ENCODE data around the gene SFMBT2. TPM values are rescaled to one million over a fixed set of nuclear protein-coding genes. Genes with fewer than 3 reads are reported as not detected.

The SFMBT2 gene
- total RNA-seq, 1 experiment from 2014 or later = 0.05 TPM

DNA sequence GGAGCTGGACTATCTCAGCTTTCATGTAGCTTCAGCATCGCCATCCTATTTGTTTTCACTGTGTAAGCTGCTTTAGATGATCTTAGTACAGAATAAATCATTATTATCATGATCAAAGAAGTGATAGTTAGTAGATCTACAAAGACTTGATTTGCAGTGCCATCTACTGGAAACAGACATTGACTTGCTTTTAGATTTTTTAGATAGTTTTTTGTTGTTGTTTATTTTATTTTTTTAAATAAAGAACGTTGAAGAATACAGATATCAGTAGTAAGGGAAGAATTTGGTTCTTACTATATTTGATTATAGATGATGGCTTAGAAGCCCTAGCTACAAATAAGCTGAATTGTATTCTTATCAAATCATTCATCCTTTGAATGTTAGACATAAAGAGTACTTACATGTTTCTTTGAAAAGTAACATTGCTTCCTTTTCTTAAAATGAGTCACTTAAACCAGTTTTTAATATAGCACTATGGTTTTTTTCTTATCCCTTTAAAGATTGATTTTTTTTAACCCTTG lies 6.3 kb upstream of the SFMBT2 start:
- no peaks in the 10 kb centered on the region for H3K36me3 ChIP-seq
- H3K4me1 ChIP-seq (replicated peaks) = no peaks in the 10 kb centered on the region
- no peak overlapping the region for H3K27ac ChIP-seq
- H3K27me3 ChIP-seq (replicated peaks) = peaks cover 35% of the 10 kb centered on the region
- H3K9me3 ChIP-seq (replicated peaks) = 0 out of 2 replicates have a peak, but pooled peaks cover 2% of the 10 kb centered on the region
- no peak for DNase-seq (ENCODE audit: low read depth in 1 of 2, low spot score in 2 of 2)
- no peak overlapping the region for H3K4me3 ChIP-seq

DNA sequence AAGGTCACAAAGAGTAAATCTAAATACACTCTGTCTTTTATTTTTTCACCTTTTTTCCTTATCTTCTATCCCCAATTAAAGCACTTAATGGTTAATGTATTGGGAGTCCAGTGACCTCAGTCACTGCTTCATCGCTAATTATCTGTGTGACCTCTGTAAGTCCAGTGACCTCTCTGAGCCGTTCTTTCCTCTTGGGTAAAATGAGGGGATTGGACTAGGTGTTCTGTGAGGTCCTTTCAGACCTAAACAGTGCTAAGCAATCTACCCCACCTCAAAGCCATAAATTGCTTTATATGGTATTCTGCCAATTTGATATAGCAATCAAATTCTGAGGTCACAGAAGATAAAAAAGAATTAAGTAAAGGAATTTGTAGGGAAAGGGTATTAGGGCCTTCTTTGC lies 3.9 kb upstream of the SFMBT2 start:
- Histone ChIP-seq H3K27me3 (replicated peaks) (peaks cover 57% of the 10 kb centered on the region), H3K36me3 (no peaks in the 10 kb centered on the region), H3K9me3 (replicated peaks) (0 out of 2 replicates have a peak, but pooled peaks cover 2% of the 10 kb centered on the region), H3K4me3 (no peak overlapping the region), H3K27ac (no peak overlapping the region), H3K4me1 (replicated peaks) (peaks cover 8% of the 10 kb centered on the region)
- no peak for DNase-seq (ENCODE audit: low read depth in 1 of 2, low spot score in 2 of 2)

DNA sequence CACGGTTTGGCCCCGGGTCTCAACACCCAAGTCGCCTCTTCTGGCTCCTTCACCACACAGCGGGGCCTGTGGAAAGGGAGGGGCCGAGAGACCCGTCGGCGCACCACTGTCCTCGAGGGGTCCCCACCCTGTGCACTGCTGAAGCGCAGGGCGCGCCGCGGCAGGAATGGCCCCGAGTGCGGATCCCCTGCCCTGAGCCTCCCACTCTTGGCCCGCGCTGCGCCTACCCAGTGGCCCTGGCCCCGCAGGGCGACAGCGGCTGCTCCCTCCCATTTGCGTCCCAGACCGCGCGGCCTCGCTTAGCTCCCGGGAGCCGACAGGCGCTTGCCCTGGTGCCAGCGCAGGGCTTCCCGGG lies 2.1 kb upstream of the SFMBT2 start:
- peaks cover 4% of the 10 kb centered on the region; the same call in 1 of the 2 replicates for H3K9me3 ChIP-seq (replicated peaks)
- DNase-seq (ENCODE audit: low read depth in 1 of 2, low spot score in 2 of 2) = no peak
- no peak overlapping the region for H3K4me3 ChIP-seq
- no peaks in the 10 kb centered on the region for H3K36me3 ChIP-seq
- H3K27ac ChIP-seq = no peak overlapping the region
- H3K4me1 ChIP-seq (replicated peaks) = peaks cover 18% of the 10 kb centered on the region
- H3K27me3 ChIP-seq (replicated peaks) = peaks cover 76% of the 10 kb centered on the region

DNA sequence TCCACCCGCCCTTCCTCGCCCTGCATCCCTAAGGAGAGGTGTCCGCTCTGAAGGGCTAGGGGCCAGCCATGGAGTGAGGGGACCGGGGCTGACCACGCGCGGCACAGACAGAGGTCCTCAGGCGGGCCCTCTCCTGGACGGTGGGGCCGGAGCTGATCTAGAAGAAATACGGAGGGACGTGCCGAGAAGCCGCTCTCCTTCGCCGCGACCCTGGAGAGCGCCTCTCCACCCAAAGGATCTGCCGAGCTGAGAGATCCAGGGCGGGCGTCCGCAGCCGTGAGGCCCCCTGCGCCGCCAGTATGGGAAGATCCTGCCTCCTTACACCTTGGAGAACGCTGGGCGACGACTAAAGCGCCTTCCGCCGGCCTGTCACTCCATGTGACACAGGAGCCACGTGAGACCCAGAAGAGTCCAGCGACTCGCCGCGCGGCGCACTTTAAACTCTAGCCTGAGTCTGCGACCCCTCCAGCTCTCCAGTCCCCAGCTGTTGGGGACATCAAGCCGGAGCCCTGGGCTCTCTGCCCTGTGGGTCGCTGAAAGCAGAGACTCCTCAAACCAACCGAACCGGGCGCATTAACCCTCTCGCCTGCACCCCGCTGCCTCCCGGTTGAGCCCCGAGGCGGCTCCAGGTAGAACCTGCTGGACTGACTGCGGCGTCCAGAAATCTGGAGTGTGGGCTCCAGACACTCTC lies 1.5 kb upstream of the SFMBT2 start:
- no peak overlapping the region for H3K4me3 ChIP-seq
- no peak for DNase-seq (ENCODE audit: low read depth in 1 of 2, low spot score in 2 of 2)
- H3K27me3 ChIP-seq (replicated peaks) = peaks cover 76% of the 10 kb centered on the region
- no peaks in the 10 kb centered on the region for H3K36me3 ChIP-seq
- no peak overlapping the region for H3K27ac ChIP-seq
- H3K9me3 ChIP-seq (replicated peaks) = peaks cover 8% of the 10 kb centered on the region; the same call in 1 of the 2 replicates
- peaks cover 18% of the 10 kb centered on the region for H3K4me1 ChIP-seq (replicated peaks)

DNA sequence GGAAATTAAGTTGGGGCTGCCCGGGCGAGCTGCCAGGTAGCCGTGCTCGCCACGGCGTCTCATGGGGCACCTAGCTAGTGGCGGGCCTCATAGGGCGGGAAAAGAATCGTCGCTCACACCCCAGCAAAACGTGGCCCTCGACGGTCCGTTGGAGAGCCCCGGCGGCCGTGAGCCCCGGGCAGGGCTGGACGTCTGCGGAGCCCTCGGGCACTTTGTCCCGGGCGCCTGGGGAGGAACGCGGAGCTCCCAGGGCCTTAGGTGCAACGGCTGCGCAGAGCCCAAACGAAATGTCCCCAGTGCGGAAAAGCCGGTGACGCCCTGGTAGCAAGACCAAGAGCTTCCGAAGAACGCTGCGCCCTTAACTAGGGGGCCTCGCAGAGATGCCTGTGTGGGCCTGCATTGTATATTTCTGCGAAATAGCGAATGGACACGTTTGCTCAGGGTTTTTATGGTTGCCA lies 866 bp upstream of the SFMBT2 start:
- Histone ChIP-seq H3K27me3 (replicated peaks) (peaks cover 76% of the 10 kb centered on the region), H3K4me1 (replicated peaks) (peaks cover 18% of the 10 kb centered on the region), H3K27ac (no peak overlapping the region), H3K9me3 (replicated peaks) (peaks cover 8% of the 10 kb centered on the region; the same call in 1 of the 2 replicates), H3K4me3 (no peak overlapping the region), H3K36me3 (no peaks in the 10 kb centered on the region)
- no peak for DNase-seq (ENCODE audit: low read depth in 1 of 2, low spot score in 2 of 2)

DNA sequence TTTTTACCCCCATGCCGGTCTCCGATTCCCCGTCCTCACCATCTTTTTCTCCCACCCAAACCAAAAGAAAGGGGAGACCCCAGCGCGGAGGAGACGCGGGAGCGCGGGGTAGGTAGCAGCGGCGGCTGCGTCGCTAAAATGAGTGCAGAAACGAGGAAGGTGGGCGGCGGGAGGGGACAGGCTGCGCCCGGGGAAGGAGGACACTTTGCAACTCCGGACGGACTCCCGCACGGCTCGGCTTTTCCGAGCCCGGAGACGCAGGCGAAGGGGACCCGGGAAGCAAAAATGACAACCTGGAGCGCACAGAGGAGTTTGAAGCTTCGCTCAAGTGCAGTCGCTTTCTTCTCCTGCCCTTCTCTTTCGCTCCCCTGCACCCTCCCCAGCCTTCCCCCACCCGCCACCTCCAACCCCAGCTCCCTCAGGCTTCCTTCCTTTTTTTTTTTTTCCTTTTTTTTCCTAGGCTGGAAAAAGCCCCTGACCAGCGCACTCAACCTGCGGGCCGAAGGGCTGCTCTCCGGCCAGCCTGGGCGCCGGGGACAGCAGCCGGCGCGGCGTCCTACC lies 453 bp downstream of the SFMBT2 start:
- Histone ChIP-seq H3K27me3 (replicated peaks) (peaks cover 70% of the 10 kb centered on the region), H3K36me3 (no peaks in the 10 kb centered on the region)
- DNase-seq (ENCODE audit: low read depth in 1 of 2, low spot score in 2 of 2) = no peak

DNA sequence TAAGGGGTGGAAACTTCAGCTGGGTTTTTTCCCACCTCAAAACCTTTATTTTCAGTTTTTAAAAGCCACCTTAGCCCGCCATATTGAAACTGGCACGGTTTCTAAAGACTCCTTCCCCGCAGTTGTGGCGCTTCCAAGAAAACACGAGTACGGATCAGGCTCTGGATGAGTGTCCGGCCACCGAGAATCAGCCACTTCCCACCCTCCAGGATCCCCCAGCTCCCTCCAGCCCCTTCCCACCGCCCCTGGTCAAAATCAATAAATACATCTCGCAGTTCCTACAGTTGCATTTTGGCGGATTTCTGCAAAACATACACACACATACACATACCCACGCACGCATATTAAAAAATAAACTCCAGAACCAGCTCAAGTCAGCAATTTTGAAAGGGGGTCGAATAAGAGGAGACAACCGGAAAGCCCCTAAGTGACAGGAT lies 1.1 kb downstream of the SFMBT2 start:
- Histone ChIP-seq H3K27me3 (replicated peaks) (peaks cover 66% of the 10 kb centered on the region), H3K4me1 (replicated peaks) (peaks cover 18% of the 10 kb centered on the region), H3K4me3 (no peak overlapping the region), H3K9me3 (replicated peaks) (peaks cover 8% of the 10 kb centered on the region; the same call in 1 of the 2 replicates), H3K27ac (no peak overlapping the region), H3K36me3 (no peaks in the 10 kb centered on the region)
- DNase-seq (ENCODE audit: low read depth in 1 of 2, low spot score in 2 of 2) = no peak

More for the DNA sequence above, 453 bp downstream of the SFMBT2 start:
- H3K9me3 ChIP-seq (replicated peaks) = peaks cover 8% of the 10 kb centered on the region; the same call in 1 of the 2 replicates
- peak overlapping the region; percentile 35 for H3K4me3 ChIP-seq
- peaks cover 18% of the 10 kb centered on the region for H3K4me1 ChIP-seq (replicated peaks)
- no peak overlapping the region for H3K27ac ChIP-seq

DNA sequence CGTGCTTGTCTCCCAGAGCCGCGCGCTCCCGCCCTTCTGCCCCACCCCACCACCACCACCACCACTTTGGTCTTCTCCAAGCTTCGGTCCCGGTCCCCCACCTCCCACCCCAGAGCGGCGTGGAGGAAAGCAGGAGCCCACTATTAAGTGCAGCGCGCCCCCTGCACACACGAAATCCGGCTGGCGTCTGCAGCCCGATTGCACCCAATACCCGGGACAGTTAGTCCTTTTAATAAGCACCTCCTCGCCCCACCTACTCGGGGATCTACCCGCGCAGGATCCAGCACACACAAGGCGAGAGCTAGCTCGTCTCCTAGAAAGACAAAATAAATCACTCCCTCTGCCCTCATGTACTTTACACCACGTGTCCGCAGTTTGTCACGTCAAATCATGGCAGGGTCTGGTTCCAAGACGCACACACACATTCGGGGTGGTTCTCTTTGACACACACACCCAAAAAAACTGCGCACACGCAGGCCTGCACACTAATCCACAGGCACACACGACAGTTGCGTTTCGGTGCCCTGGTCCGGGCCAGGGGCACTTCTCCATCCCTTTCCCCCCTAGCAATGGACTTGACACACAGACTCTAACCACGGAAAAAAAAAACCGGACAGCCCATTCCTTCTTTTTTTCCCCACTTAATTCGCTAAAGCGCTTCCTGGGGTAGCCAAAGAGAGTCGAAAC lies 1.6 kb downstream of the SFMBT2 start:
- Histone ChIP-seq H3K36me3 (no peaks in the 10 kb centered on the region), H3K27ac (no peak overlapping the region), H3K27me3 (replicated peaks) (peaks cover 62% of the 10 kb centered on the region), H3K4me3 (no peak overlapping the region), H3K4me1 (replicated peaks) (peaks cover 18% of the 10 kb centered on the region), H3K9me3 (replicated peaks) (peaks cover 8% of the 10 kb centered on the region; the same call in 1 of the 2 replicates)
- DNase-seq (ENCODE audit: low read depth in 1 of 2, low spot score in 2 of 2) = no peak

DNA sequence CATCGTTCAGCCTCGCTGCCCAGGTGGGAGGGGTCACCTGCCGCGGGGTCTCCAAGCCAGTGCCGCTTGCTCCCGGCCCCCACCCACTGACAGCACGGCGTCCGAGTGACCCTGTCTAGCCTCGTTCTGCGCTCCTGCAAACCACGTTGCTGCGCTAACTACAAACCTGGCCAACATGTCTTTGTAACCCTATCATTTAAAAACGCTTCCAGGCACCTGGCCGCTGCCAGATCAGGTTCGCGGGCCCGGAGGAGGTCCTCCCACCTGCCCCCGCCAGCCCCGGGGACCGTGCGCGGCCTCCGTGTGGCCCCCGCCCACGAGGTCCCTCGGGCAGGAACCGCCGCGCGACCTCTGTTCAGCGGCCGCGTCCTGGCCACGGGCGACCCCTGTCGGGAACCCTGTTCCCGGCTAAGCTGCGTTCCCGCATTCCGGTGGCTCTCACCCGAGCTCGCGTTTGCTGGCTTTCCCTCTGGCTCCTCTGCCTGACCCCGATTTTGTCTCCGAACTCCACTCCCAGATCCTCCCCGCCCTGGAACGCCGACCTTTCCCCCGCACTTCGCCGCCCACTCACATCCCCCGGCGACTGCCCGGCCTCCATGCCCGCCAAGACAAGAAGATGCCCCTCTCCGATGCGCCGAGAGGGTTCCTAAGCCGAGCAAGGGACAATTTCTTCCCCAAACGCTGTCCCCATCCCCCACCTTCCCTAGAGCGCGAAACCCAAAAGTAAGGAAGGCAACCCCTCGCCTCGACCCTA lies 2.4 kb downstream of the SFMBT2 start:
- H3K9me3 ChIP-seq (replicated peaks) = peaks cover 8% of the 10 kb centered on the region; the same call in 1 of the 2 replicates
- H3K27me3 ChIP-seq (replicated peaks) = peaks cover 58% of the 10 kb centered on the region
- no peak overlapping the region for H3K27ac ChIP-seq
- H3K36me3 ChIP-seq = no peaks in the 10 kb centered on the region
- no peak for DNase-seq (ENCODE audit: low read depth in 1 of 2, low spot score in 2 of 2)
- no peak overlapping the region for H3K4me3 ChIP-seq
- peaks cover 18% of the 10 kb centered on the region for H3K4me1 ChIP-seq (replicated peaks)

DNA sequence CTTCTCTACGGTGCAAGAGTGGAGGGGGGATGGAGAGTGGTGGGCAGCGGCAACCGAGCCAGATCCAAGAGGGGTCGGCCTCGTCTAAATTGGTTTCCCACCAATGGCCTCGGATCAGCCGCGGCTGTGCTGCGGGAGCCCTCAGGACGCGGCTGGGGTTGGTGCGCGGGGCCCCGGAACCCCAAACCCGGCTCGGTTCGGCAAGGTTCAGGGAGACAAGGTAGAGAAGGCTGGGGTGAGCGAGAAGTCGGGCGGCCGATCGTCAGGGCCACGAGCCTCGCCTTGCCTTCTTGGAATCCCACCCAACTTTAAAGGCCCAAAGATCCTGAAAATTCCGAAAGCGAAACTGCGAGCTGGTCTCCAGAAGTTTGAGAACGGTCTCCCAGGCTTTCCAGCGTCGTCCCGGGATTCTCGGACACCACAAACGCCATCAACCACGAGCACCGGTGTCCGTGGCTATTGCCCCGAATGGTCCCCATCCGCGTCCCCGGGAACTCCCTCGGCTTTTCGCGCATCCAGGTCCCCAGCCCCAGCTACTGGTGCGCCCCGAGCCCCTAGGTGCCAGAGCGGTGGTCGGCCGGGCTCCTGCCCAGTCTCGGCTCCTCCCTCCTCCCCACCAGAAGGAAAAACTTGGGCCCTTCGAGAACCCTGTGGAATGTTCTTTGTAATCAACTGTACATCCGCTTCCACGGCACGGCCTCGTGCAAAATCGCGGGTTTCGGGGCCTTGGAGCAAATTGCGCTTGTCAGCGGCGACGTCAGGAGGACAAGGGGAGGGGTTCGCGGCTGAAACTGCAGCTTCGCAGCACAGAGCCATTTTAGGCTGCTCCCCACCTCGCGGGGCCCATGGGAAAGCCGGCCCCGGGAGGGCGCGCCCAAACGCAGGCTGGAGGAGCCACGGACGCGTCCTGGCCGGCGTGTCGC lies 3.2 kb downstream of the SFMBT2 start:
- peaks cover 18% of the 10 kb centered on the region for H3K4me1 ChIP-seq (replicated peaks)
- H3K27me3 ChIP-seq (replicated peaks) = peaks cover 52% of the 10 kb centered on the region
- H3K9me3 ChIP-seq (replicated peaks) = peaks cover 7% of the 10 kb centered on the region; the same call in 1 of the 2 replicates
- no peaks in the 10 kb centered on the region for H3K36me3 ChIP-seq
- no peak overlapping the region for H3K27ac ChIP-seq
- DNase-seq (ENCODE audit: low read depth in 1 of 2, low spot score in 2 of 2) = no peak
- no peak overlapping the region for H3K4me3 ChIP-seq

DNA sequence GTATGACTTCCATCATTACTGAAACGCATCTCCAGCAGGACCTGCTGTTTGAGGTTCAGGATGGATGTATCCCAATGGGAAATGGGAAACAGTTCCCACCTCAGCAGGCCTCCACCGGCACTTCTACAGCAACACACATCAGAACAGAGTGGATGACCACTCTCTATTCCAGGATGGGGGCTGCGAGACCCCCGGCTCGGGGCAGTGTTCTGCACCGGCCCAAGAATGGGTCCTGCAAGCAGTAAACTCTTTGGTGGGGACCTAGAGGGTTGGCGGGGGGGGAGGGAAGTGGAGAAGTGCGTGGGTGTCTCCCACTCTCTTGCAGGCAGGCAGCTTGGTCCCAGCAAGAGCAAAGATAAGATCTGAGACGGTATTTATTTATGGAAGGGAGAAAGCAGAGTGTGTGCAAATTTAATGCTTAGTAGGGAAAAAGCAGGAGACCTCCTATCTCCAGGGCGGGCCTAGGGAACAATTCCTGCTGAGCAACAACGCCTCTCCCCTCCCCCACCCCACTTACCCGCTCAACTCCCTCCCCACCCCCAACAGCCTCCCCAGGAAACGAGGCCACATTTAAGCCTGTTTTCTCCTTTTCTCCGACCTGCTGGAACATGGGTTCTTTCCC lies 4.0 kb downstream of the SFMBT2 start:
- Histone ChIP-seq H3K4me1 (replicated peaks) (peaks cover 18% of the 10 kb centered on the region), H3K27me3 (replicated peaks) (peaks cover 44% of the 10 kb centered on the region), H3K4me3 (no peak overlapping the region), H3K9me3 (replicated peaks) (peaks cover 6% of the 10 kb centered on the region; the same call in 1 of the 2 replicates), H3K36me3 (no peaks in the 10 kb centered on the region), H3K27ac (no peak overlapping the region)
- no peak for DNase-seq (ENCODE audit: low read depth in 1 of 2, low spot score in 2 of 2)

DNA sequence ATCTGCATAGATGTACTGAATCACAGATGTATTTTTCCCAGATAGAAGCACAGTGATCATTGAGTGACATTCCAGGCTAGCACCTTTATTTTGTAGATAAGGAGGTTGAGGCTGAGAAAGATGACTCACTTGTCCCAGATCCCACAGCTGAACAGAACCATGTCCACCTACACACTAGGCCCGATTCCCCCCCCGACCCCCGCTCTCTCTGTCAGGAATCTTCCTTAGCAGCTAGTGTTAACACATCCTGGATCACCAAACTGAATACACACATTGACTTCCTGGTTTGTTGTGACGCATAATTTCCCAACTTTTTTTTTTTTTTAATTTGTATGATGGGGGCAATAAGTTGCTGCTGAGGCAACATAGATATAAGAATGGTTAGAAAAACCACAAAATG lies 5.2 kb downstream of the SFMBT2 start:
- DNase-seq (ENCODE audit: low read depth in 1 of 2, low spot score in 2 of 2) = no peak
- no peaks in the 10 kb centered on the region for H3K36me3 ChIP-seq
- peaks cover 32% of the 10 kb centered on the region for H3K27me3 ChIP-seq (replicated peaks)
- H3K27ac ChIP-seq = no peak overlapping the region
- peaks cover 6% of the 10 kb centered on the region; the same call in 1 of the 2 replicates for H3K9me3 ChIP-seq (replicated peaks)
- peaks cover 15% of the 10 kb centered on the region for H3K4me1 ChIP-seq (replicated peaks)
- no peak overlapping the region for H3K4me3 ChIP-seq
